GM19193 (cell line): ENCODE data around the gene GCAT.

Experiments used
- POLR2A ChIP-seq: IDR thresholded peaks from 4 replicates; pipeline ENCODE4 v1.6.1; 2011; ENCODE audit not compliant: insufficient read depth, insufficient read length; ENCODE audit errors: extremely low read depth

Gene GCAT

GRCh38 chr22:37775785-37776638 lies 31.7 kb upstream of the GCAT start:
- no peak for TF ChIP-seq POLR2A

GRCh38 chr22:37776639-37777005 lies 31.1 kb upstream of the GCAT start:
- TF ChIP-seq POLR2A: no peak

GRCh38 chr22:37777122-37777687 lies 30.5 kb upstream of the GCAT start:
- no peak for TF ChIP-seq POLR2A

GRCh38 chr22:37778370-37779009 lies 29.2 kb upstream of the GCAT start:
- TF ChIP-seq POLR2A: no peak

- no peak for TF ChIP-seq POLR2A
Measured at GRCh38 chr22:37781434-37782059, 26.2 kb upstream of the GCAT start.

- no peak for TF ChIP-seq POLR2A
Measured at GRCh38 chr22:37782340-37783168, 25.2 kb upstream of the GCAT start.

- no peak for TF ChIP-seq POLR2A
Measured at GRCh38 chr22:37784829-37785495, 22.8 kb upstream of the GCAT start.

- TF ChIP-seq POLR2A: no peak
Measured at GRCh38 chr22:37790234-37790633, 17.5 kb upstream of the GCAT start.

GRCh38 chr22:37792494-37792893 lies 15.2 kb upstream of the GCAT start:
- TF ChIP-seq POLR2A: no peak

GRCh38 chr22:37794376-37794775 lies 13.4 kb upstream of the GCAT start:
- no peak for TF ChIP-seq POLR2A

- TF ChIP-seq POLR2A: no peak
Measured at GRCh38 chr22:37796079-37796478, 11.7 kb upstream of the GCAT start.

GRCh38 chr22:37797874-37798500 lies 9.7 kb upstream of the GCAT start:
- no peak for TF ChIP-seq POLR2A

- TF ChIP-seq POLR2A: no peak
Measured at GRCh38 chr22:37801946-37802309, 5.8 kb upstream of the GCAT start.
